ENCODE data around the gene STX16.

STX16 gene

DNA sequence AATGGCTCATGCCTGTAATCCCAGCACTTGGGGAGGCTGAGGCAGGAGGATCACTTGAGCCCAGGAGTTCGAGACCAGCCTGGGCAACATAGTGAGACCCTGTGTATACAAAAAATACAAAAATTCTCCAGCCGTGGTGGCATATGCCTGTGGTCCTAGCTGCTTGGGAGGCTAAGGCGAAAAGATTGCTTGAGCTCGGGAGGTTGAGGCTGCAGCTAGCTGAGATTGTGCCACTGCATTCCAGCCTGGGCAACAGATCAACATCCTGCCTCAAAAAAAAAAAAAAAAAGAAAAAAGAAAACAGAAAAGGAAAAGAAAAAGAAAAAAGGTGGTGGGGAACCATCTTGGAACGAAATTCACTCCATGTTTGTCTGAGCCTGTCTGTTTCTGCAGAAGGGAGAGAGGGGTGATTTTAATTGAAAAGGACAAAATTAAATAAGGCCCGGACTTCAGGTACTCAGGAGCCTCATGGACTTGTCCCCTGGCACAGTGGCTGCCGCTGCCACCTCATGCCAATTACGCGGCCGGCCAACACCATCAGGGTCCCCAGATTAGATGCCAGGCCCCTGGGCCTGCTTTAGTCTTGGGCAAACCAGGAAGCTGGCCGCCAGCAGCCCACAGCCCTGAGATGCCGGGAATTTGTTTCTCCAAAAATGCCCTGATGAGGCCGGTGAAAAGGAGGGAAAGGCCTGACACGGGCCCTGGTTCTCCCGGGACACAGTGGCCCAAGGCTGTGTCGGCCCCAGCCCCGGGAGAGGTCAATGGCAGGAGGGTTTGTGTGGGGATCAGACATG, 37.8 kb upstream of the STX16 start:
- no peak for DNase-seq (ENCODE audit: low read depth)
- H3K4me3 ChIP-seq (ENCODE audit: low read depth, low read length), result no peak overlapping the region
- TF ChIP-seq, protein P1, sequence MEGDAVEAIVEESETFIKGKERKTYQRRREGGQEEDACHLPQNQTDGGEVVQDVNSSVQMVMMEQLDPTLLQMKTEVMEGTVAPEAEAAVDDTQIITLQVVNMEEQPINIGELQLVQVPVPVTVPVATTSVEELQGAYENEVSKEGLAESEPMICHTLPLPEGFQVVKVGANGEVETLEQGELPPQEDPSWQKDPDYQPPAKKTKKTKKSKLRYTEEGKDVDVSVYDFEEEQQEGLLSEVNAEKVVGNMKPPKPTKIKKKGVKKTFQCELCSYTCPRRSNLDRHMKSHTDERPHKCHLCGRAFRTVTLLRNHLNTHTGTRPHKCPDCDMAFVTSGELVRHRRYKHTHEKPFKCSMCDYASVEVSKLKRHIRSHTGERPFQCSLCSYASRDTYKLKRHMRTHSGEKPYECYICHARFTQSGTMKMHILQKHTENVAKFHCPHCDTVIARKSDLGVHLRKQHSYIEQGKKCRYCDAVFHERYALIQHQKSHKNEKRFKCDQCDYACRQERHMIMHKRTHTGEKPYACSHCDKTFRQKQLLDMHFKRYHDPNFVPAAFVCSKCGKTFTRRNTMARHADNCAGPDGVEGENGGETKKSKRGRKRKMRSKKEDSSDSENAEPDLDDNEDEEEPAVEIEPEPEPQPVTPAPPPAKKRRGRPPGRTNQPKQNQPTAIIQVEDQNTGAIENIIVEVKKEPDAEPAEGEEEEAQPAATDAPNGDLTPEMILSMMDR (IDR thresholded peaks at IDR 0.05; ENCODE audit: control insufficient read depth, extremely low read depth, insufficient read depth), result no peak

DNA sequence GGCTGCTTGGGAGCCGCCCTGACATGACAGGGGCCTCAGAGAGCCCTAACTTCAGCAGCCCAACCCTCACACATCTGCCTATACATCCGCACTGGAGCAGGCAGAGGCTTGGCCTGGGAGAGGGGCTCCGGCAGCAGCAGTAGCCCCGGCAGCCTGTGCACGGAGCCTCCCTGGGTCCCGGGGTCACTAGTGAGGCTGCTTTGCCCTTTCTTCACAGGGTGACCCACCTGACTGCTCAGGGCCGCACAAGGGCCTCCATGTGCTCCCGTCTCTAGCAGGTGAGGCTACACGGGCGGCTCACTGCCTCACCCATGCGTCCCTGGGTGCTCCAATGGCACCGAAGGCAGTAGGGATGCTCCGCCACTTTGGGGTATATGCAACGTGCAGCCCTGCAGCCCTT, 36.7 kb upstream of the STX16 start:
- DNase-seq (ENCODE audit: low read depth), result no peak
- TF ChIP-seq, protein P1 (IDR thresholded peaks at IDR 0.05; ENCODE audit: control insufficient read depth, extremely low read depth, insufficient read depth), result no peak
- no peak overlapping the region for H3K4me3 ChIP-seq (ENCODE audit: low read depth, low read length)

DNA sequence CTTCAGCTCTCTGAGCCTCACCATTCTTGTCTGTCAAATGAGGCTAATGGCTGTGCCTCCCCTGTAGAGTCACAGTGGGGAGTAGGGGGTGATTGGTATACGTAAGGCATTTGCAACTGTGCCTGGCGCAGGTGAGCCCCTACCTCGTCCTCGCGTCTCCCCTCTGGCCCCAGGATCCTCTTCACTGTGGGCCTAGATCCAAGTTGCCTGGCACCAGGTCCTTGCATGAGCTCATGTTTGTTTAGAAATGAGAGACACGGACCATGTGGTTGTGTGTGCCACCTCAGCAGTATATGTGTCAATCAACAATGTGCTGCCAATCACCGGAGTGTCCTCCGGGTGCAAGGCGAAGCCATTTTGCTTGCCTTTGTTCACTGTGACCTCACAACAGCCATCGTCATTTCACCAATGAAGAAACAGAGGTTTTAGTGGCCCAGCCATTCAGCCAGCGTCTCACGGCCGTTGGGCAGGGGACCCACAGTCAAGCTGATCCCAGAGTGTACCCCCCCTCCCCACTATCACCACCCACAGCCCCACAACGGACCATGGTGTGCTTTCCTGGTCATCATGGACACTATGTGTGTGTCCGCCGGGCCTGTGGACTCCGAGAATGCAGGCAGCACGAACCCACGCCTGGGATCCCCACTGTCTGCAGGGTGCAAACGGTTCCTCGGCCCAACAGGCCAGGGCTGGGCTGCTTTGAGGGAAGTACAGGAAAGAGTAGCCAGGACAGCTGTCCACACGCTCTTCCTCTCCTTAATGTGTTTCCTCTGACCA, 35.9 kb upstream of the STX16 start:
- TF ChIP-seq, protein P1 (IDR thresholded peaks at IDR 0.05; ENCODE audit: control insufficient read depth, extremely low read depth, insufficient read depth), result no peak
- DNase-seq (ENCODE audit: low read depth), result peak; percentile 76

DNA sequence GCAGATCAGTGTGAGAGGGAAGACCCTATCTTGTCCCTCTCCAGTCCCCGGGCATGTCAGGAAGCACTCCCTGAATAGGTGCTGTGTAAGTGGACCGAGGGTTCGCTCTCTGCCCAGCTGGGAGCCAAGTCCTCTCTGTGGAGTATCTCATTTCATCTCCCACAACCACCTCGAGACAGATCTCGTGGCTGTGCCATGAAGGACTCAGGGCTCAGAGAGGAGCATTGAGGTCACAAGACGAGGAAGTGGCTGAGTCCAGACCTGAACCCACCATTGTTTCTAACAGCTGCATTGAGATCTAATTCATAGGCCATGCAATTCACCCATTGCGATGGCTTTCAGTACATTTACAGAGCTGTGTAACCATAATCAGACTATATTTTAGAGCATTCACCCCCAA, 34.7 kb upstream of the STX16 start:
- TF ChIP-seq, protein P1 (IDR thresholded peaks at IDR 0.05; ENCODE audit: control insufficient read depth, extremely low read depth, insufficient read depth), result no peak
- no peak for DNase-seq (ENCODE audit: low read depth)
- no peak overlapping the region for H3K4me3 ChIP-seq (ENCODE audit: low read depth, low read length)

More for the DNA sequence above, 35.9 kb upstream of the STX16 start:
- no peak overlapping the region for H3K4me3 ChIP-seq (ENCODE audit: low read depth, low read length)

DNA sequence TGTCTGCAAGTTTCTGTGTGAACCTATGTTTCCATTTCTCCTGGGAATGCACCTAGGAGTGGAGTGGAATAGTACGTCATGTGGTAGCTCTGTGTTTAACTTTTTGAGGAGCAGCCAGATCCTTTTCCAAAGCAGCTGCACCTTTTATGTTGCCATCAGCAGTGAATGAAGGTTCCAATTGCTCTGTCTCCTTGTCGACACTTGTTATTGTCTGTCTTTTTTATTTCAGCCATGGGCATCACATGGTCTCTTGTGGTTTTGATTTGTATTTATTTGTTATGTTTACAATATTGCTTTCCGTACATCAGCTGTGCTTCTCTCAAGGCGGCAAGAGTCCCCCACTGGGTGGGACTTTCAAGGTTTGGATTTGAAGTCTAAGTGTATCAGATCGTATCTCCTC, 33.9 kb upstream of the STX16 start:
- no peak for DNase-seq (ENCODE audit: low read depth)
- TF ChIP-seq, protein P1 (IDR thresholded peaks at IDR 0.05; ENCODE audit: control insufficient read depth, extremely low read depth, insufficient read depth), result no peak
- H3K4me3 ChIP-seq (ENCODE audit: low read depth, low read length), result no peak overlapping the region

DNA sequence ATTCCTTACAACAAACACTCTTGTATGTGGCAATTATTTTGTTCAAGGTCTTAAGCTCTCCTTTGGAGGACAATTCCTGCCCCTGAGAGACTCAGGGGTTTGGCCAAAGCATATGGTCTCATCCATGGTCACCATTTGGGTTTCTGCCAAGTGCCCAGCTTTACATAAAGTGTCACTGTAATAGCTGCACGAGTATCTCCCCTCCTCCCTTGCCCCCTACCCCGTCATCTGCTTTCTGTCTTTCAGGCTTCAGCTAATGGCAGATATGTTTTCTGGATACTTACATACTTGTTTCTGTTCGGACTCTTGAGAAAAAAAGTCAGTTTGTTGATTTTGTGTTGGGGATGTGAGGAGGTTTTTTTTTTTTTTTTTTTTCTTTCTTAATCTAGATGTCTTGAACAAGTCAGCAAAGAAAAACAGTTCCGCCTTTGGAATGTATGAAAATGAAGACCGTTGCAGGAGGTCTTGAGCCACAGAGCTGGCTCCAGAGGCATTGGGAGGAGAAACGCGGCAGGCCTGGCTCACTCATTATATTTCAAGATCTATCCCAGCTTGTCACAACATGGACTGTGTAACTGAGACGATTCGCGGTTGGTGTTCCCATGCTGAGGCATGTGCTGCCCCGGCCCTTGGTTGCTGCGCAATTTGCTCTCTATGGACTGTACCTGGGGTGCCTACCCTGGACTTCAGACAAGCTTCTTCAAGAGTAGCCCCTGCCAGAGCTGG, 32.6 kb upstream of the STX16 start:
- TF ChIP-seq, protein P1 (IDR thresholded peaks at IDR 0.05; ENCODE audit: control insufficient read depth, extremely low read depth, insufficient read depth), result no peak
- DNase-seq (ENCODE audit: low read depth), result no peak
- H3K4me3 ChIP-seq (ENCODE audit: low read depth, low read length), result no peak overlapping the region
